ENCODE data around the gene RNF40.

The RNF40 gene

GRCh38 chr16:30778549-30779244 is 16.6 kb downstream of the RNF40 start:
- DNase-seq (ENCODE audit: extremely low spot score, insufficient read length, low read depth), result no peak
- no peak for FAIRE-seq

- DNase-seq (ENCODE audit: extremely low spot score, insufficient read length, low read depth), result no peak
- FAIRE-seq, result no peak
Measured at GRCh38 chr16:30779596-30779995, 17.5 kb downstream of the RNF40 start.

GRCh38 chr16:30780021-30780420 is 17.9 kb downstream of the RNF40 start:
- FAIRE-seq (no peak), DNase-seq (ENCODE audit: extremely low spot score, insufficient read length, low read depth) (no peak)

- DNase-seq (ENCODE audit: extremely low spot score, insufficient read length, low read depth) (no peak), FAIRE-seq (no peak)
Measured at GRCh38 chr16:30780549-30780948, 18.4 kb downstream of the RNF40 start.

- no peak for DNase-seq (ENCODE audit: extremely low spot score, insufficient read length, low read depth)
- no peak for FAIRE-seq
Measured at GRCh38 chr16:30782486-30783279, 20.6 kb downstream of the RNF40 start.

GRCh38 chr16:30783280-30784109 is 21.4 kb downstream of the RNF40 start:
- no peak for DNase-seq (ENCODE audit: extremely low spot score, insufficient read length, low read depth)
- no peak for FAIRE-seq

- DNase-seq (ENCODE audit: extremely low spot score, insufficient read length, low read depth), result no peak
Measured at GRCh38 chr16:30784215-30784614, 22.1 kb downstream of the RNF40 start.

GRCh38 chr16:30785126-30786106 is 23.3 kb downstream of the RNF40 start:
- DNase-seq (ENCODE audit: extremely low spot score, insufficient read length, low read depth) (no peak), FAIRE-seq (no peak)

More at GRCh38 chr16:30784215-30784614, 22.1 kb downstream of the RNF40 start:
- FAIRE-seq, result no peak

- DNase-seq (ENCODE audit: extremely low spot score, insufficient read length, low read depth) (no peak), FAIRE-seq (no peak)
Measured at GRCh38 chr16:30786115-30786935, 24.2 kb downstream of the RNF40 start.

- FAIRE-seq, result no peak
- DNase-seq (ENCODE audit: extremely low spot score, insufficient read length, low read depth), result no peak
Measured at GRCh38 chr16:30786936-30787612, 25.0 kb downstream of the RNF40 start, which contains the start of gene ZNF629. TSS of gene ZNF629 (minus strand) at chr16:30787205. CDS start at chr16:30784482, 2,723 bp downstream.

GRCh38 chr16:30787613-30788378 is 25.7 kb downstream of the RNF40 start:
- FAIRE-seq (no peak), DNase-seq (ENCODE audit: extremely low spot score, insufficient read length, low read depth) (no peak)

GRCh38 chr16:30793508-30794069 is 31.5 kb downstream of the RNF40 start:
- FAIRE-seq (no peak), DNase-seq (ENCODE audit: extremely low spot score, insufficient read length, low read depth) (no peak)

GRCh38 chr16:30794634-30795033 is 32.5 kb downstream of the RNF40 start:
- FAIRE-seq (no peak), DNase-seq (ENCODE audit: extremely low spot score, insufficient read length, low read depth) (no peak)

GRCh38 chr16:30797670-30798309 is 35.7 kb downstream of the RNF40 start:
- FAIRE-seq, result no peak
- DNase-seq (ENCODE audit: extremely low spot score, insufficient read length, low read depth), result no peak

- DNase-seq (ENCODE audit: extremely low spot score, insufficient read length, low read depth) (no peak), FAIRE-seq (no peak)
Measured at GRCh38 chr16:30802936-30803335, 40.8 kb downstream of the RNF40 start.

- DNase-seq (ENCODE audit: extremely low spot score, insufficient read length, low read depth) (no peak), FAIRE-seq (no peak)
Measured at GRCh38 chr16:30805056-30805369, 42.9 kb downstream of the RNF40 start.
